ENCODE data around the gene DKC1.

Gene DKC1

DNA sequence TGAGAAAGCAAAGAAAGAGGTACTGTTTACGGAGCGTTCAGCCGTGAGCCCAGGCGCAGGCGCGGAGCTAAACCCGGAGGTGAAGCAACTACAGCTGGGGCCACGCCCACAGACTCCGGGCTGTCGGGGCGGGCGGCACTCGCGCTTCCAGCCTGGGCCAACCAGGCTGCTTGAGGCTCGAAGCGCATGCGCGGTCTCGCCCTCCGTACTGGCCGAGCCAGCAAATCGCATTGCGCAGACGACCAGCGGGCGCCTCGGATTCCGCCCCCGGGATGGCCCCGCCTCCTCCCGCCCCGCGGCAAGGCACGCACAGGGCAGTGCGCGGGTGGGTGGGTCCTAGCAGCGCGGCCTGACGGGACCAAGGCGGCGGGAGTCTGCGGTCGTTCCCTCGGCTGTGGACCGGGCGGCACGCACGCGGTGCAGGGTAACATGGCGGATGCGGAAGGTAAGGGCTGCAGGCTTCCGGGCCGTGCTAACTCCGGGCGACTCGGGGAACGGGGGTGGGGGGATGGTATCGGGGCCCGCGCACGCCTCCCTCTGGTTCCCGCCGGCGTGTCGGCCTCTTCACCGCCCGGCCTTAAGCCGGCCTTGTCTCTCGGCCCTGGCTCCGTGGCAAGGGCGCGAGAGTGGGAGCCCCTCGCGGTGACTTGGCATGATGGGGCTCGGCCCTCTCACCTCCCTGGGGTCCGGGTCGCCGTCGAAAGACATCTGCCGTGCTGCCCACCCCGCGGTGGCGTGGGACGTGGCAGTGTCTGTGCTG is at the start of gene DKC1:
Gene DKC1, plus strand, starts transcription at position 328 of the 760 bp plus-strand sequence. Its CDS starts 102 bp downstream, at position 430.
- peak; percentile 97 for DNase-seq

DNA sequence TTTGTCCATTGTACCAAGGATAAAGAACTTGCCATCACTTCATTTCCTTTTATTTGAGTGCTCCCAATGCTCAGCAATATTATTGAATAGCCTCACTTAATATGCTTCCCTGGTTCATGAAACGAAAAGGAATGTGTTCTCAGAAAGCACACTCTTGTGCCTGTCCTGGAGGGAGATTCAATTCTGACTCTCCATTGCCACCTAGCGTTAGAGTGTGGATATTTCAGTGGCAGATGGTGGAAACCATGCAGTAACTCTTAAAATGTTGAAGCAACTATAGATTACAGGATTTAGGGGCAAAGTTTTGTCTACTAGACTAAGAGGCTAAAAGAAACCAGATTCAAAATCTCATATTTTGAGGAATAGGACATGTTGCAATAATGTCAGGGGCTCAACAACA is 47.7 kb upstream of the DKC1 start:
- peak; percentile 67 for DNase-seq

DNA sequence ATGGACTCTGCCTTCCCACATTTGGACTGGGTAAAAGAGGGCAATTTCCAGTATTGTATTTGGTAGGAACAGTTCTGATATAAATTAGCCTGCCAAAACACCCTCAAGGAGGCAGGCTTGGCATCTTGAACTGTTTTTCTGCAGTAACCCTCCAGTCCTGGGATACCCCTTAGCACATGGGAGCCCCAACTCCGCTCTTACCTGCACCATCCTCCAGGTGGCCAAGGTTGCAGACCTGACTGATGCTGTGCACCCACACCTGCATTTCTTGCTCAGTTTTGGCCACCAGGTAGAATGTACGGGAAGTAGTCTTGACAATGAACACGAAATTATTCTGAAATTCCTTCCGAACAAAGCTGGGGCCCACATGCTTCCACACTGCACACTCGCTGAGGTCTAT is 46.8 kb upstream of the DKC1 start:
- DNase-seq = no peak

DNA sequence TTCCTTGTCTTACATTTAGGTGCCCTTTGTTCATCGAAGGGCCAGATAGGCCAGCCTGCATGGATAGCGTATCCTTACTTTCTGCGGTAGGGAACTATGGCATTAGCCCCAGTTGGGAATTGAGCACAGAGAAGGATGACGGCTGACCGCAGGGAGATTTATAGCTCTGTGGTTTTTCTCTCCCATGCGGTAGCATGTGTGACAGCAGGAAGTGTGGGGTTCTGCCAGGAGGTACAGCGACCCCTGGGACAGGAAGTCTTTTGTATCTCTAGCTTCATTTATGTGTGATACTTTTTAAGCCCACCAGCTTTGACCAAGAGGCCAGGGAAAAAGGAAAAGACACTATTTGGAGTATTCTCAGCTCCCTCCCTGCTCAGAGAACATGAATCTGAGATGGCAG is 44.8 kb upstream of the DKC1 start:
- peak; percentile 52 for DNase-seq

- no peak for DNase-seq
These were observed 44.0 kb upstream of the DKC1 start for GRCh38 chrX:154718616-154719015.

DNA sequence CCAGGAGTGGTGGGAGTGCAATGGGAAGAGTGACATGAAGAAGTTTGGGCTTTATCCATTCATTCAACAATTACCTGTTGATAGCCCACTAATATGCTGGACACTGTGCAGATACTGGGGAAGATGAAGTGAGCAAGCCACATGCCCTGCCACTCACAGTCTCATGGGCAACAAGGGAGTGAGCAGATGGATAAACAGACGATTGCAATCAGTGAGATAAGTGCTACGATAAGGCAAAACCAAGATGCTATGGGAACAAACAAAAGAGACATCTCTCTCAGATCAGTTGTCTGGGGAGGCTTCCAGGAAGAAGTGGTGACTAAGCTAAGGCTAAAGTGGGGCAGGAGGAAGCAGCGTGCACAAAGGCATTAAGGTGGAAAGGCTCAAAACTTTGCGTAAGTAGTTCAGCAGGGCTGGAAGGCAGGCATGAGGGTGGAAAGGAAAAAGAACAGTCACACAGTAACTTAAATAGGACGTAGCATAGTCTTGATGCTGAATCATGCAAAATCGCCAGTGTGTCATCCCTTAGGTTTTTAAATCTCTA is 43.5 kb upstream of the DKC1 start:
- peak; percentile 65 for DNase-seq

DNA sequence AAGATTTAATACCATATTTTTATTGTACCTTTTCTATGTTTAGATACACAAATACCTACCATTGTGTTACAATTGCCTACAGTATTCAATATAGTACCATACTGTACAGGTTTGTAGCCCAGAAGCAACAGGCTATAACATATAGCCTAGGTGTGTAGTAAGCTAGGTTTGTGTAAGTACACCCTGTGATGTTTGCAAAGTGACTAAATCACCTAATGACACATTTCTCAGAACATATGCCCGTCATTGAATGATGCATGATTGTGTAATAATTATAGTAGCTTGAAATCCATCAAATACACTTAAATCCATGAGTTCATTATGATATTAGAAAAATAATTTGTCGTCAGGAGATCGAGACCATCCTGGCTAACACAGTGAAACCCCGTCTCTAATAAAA is 42.6 kb upstream of the DKC1 start:
- DNase-seq = no peak

DNA sequence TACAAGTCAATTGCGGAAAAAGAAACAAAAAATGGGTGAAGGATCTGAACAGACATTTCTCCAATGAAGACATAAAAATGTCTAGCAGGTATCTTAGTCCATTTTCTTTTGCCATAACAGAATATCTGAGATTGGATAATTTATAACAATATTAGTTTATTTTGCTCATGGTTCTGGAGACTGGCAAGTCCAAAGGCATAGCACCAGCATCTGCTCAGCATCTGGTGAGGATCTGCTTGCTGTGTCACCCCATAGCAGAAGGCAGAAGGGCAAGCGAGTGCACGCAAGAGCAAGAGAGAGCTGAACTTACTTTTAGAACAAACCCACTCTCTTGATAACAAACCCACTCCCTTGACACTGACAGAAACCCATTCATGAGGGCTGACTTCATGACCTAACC is 41.5 kb upstream of the DKC1 start:
- DNase-seq = no peak

DNA sequence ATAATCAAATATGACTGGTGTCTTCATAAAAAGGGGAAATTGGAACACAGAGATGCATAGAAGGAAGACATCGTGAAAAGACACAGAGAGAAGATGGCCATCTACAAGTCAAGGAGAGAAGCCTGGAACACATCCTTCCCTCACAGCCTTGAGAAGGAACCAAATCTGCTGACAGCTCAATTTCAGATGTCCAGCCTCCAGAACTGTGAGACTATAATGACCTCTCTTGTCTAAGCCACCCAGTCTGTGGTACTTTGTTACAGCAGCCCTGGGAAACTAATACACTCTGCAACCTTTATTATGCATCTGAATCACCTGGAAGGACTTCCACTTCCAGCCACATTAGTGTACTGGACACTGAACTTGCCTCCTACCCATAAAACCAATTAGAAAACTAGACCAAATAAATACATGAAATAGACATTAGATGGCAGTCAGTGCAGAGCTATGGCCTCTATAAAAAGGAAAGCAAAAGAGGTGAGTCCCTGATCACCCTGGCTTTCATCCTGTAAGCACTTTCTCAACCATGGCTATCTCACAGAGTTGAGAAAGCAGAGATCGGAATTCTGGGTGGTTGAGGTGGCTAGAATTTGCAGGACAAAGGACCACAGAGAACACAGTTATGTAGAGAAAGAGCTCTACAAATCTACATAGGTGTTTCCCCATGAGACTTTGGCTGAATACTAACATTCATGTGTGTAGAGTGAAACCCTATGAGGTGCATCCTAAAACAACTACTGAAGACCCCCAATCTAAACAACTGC is 37.5 kb upstream of the DKC1 start:
- no peak for DNase-seq

DNA sequence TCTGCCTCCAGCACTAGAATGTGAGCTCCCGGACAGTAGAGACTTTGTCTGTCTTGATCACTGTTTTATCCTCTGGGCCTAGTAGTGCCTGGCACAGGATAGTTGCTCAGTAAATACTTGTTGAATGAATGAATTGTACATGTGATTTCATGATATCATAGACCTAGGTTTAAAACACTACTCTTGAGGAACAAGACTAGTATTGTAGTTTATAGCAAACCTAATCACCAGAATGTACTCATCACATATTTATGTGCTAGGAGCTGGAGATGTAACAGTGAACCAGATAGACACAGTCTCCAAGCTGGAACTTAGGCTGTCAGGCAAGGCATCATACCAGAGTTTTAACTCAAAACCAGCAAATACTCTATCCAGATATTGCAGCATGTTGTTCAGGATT is 35.2 kb upstream of the DKC1 start:
- no peak for DNase-seq

GRCh38 chrX:154727871-154728270 is 34.8 kb upstream of the DKC1 start:
- no peak for DNase-seq

- no peak for DNase-seq
These were observed 34.1 kb upstream of the DKC1 start for GRCh38 chrX:154728431-154729190.

GRCh38 chrX:154729439-154729838 is 33.2 kb upstream of the DKC1 start:
- DNase-seq = no peak

- DNase-seq = no peak
These were observed 32.3 kb upstream of the DKC1 start for GRCh38 chrX:154730253-154730891.

DNA sequence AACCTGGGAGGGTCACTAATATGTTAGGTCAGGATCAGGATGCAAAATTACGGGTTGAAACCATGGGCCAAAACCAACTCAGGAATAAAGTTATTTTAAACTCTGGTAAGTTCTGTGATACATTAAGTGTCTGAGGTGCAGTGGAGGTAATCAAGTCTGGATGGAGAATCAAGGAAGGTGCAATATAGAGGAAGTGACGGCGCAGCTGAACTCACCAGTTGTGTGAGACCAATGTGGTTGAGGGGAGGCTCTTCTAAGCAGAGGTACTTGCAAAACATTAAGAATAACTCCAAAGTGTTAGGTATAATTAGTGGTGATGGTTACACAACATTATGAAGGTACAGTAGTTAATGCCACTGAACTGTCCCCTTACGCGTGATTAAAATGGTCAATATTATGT is 31.5 kb upstream of the DKC1 start:
- DNase-seq = no peak

- no peak for DNase-seq
These were observed 30.8 kb upstream of the DKC1 start for GRCh38 chrX:154731881-154732280.

DNA sequence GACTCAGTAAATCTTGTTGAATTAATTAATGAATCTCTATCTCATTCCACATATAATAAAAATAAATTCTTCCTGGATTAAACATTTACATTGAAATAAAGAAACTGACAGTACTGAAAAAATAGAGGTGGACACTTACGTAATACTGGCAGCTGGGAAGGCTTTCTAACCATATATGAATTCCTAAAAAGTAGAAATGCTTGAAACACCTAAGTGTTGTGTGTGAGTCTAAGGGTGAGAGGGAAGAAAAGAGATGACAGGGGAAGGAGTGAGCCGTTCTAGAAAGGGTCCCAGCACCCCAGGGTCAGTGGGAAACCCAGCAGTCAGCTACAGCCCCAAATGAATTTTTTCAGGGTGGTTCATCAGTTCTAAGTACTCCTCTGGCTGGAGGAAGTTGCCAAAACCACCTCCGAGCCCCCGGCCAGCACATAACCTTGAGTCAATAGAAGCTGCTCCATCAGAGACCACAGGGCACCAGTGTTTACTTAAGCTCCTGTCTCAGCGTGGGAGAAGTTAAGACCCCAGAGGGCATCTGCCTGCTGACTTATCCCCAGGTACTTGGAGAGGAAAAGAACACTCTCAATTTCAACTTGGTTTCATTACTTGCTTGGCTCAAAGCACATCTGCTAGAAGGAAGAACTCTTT is 30.1 kb upstream of the DKC1 start:
- no peak for DNase-seq

DNA sequence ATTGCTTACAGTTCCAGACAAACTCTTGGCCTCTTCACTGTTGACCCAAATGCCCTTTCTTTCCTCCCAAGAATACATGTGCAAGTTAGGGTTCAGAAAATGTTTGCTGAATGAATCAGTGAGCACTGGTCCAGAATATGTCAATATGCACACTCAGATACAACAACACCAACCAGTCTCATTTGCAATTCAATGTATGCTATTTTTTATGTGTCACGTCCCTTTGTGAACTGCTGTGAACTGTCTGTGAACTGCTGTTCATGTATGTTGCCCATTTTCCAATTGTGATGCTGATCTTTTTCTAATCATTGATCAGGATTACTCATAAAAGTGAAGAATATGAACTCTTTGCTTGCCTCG is 29.6 kb upstream of the DKC1 start:
- no peak for DNase-seq

DNA sequence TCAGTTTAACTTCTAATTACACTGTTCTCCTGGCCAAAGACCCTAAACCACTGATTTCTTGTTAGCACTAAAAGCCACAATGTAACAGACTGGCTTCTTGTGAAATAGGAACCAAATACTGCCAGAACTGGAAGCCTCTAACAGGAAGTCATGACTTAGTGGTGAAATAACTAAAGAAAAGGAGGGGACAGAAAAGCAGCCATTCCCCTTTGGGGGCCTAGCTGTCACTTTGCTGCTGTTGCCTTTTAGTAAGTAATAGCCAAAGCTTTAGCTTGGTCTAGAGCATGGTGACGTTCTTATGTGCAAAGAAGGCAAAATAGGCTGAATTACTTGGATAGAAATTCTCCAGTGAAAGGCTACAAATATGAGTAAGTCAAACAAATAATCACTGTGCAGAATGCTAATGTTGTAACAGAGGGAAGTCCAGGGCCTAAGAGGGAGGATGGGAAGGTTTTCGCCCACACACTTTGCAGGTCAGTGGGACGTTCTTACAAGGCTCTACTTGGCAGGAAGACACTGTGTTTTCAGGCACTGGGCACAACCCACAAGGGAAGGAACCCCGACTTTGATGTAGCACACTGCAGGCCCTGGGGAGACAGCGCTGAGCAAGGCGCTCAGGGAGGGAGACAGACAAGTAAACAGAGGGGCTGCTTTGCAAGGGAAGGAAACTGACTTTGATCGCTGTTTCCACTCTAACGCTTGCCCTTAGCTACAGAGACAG is 28.4 kb upstream of the DKC1 start:
- peak; percentile 66 for DNase-seq

DNA sequence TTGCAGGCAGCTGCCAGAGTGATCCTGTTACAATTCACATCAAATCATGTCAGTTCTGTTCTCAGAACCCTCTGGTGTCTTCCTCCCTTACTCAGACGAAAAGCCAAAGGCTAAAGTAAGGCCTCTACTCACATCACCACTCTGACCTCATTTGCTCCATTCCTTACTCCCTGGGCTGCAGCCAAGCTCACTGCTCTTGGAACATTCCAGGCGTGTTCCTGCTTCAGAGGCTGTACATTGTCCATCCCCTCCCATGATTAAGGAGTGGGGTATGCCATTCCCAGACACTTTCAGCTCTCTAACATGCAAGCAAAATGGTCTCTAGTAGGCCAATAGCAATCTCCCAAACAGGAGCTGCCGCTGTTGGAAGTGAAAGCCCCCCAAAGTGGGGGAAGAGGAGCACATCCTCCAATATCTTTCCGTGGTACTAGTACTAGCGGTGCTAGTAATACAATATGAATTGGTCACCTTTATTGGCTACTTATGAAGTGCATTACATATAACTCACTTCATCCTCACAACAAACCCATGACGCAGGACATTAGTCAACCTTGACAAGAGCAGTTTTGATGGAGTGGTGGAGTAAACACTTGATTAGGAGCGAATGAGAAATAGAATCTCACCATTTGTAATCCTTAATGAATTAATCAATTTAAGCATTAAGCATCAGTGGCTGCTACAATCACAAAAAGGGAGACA is 26.8 kb upstream of the DKC1 start:
- DNase-seq = no peak

DNA sequence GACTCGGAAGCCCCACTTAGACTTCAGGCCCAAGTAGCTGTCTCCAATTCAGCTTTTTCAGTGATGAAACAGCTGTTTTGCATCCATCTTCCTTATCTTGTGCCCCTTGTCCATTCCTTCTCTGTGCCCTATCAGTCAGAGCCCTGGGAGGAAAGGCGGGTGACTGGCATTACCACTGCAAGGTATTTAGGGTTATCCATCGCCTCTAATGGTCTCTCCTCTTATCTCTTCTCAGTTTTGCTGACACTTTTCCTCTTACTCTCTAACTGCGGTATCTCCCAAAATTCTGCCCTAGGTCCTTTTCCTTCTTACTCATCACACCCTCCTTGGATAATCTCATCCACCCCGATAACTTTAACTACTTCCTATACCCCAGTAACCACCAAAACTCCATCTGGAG is 25.5 kb upstream of the DKC1 start:
- DNase-seq = no peak

All from CD4-positive, alpha-beta T cell treated with Interleukin-17A for 4 hours (primary cell).